ENCODE data around the gene RPS18.

Gene RPS18

DNA sequence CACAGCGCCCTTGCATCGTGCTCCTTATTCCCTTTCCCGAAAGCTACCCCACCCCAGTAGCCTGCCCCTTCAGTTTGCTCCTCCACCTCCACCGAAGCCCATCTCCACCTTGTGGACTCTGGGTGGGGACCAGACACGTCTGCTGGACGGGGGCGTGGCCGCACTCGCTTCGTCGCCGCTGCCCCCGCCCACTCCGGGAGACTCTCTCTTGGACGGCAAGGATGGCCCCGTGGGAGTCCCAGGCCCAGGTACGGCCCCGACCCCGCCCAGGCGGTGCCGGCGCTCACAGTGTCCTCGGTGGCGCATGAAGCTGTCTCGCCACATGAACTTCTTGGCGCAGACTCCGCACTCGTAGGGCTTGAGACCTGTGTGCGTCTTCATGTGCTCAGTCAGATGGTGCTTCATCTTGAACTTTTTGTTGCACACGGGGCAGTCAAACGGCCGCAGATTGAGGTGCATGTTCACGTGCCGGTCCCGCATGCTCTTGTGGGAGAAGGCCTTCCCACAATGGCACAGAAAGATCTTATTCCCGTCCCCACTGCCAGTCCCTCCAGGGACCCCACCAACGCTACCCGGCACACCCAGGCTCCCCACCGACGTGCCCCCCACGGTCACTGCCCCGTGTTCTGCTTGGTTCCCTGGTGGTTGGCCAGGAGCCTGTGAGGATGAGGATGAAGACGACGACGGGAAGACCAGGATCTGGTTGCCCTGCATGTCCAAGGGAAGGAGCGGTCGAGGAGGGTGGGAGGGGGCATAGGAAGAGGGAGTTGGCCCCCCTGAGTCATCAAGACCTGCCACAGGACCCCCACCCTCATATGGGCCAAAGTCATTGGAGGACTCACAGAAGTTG, 43.3 kb downstream of the RPS18 start:
- no peak for DNase-seq (ENCODE audit: low read depth)

DNA sequence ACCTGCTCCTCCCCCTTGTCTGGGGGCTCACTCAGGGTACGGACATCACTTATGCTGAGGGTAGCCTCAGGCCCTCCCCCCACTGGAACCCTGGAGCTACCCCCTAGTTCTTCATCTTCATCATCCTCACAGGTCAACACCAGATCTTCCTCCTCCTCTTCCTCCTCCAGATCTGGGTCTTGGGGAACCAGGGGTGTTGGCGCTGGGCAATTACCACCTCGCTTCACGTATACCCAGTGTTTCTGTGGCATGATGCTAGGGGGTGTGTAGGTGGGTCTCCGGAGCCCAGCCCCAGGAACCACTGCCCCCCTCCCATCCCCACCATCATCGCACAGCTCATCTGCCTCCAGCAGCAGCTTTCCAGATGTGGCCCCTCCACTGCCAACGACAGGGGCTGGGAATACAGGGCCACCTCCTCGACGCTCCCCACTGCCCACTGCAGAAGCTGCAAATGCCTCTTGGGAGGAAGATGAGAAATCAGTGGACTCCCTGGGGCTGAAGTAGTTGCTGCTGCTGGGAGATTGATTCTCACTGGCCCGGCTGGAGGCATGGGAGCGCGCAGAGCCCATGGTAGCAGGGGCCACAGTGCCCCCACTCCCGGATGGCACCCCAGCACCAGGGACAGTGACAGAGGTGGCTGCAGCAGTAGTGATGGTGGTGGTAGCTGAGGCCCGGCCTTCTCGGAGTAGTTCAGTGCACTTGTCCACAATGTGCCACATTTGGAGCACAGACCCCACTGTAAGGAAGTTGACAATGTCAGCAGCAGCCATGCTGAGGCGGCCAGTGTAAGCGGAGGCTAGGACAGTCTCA, 44.1 kb downstream of the RPS18 start:
- DNase-seq (ENCODE audit: low read depth): no peak

DNA sequence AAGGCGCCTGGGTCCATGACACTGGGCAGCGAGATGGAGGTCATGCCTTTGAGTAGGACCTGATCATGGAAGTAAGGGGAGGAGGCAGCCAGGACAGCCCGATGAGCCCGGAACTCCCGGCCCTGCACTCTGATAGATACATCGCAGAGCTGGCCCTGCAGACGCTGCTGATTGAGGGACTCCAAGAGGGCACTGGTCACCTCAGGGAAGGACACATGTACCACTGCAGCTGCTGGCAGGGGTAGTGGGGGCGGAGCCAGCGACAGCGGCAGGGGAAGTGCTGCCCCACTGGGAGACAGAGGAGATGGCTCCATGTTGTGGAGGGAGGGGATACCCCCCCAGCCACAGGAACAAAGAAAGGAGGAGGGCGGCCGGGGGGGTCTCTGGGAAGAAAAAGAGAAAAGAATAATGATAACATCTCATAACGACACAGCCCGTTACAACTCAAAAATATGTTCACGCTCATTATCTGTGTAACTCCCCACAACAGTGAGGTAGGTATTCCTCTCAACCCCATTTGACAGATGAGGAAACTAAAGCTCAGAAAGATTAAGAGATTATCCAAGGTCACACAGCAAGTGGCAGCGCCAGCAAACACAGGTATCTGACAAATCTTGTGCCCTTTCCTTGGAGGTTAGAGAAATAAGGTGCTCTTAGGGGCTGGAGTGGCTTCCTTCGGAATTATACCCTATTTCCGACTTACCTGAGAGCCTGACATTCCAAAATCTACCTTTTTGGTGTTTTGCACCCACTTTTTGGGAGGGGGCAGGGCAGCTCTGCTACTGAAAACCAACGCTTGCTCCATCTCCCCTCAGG, 44.9 kb downstream of the RPS18 start:
- DNase-seq (ENCODE audit: low read depth): no peak

DNA sequence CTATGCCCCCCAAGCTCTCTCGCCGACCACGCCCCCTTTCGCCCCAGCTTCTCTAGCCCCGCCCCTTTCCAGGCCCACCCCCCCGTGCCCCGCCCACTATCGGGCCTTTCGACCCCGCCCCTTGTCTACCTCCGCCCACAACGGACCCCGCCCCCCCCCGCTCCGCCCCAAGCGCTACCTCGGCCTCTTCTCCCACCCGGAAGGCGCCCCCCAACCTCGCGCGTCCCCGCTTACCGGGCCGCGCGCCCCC, 45.5 kb downstream of the RPS18 start:
- no peak for DNase-seq (ENCODE audit: low read depth)

DNA sequence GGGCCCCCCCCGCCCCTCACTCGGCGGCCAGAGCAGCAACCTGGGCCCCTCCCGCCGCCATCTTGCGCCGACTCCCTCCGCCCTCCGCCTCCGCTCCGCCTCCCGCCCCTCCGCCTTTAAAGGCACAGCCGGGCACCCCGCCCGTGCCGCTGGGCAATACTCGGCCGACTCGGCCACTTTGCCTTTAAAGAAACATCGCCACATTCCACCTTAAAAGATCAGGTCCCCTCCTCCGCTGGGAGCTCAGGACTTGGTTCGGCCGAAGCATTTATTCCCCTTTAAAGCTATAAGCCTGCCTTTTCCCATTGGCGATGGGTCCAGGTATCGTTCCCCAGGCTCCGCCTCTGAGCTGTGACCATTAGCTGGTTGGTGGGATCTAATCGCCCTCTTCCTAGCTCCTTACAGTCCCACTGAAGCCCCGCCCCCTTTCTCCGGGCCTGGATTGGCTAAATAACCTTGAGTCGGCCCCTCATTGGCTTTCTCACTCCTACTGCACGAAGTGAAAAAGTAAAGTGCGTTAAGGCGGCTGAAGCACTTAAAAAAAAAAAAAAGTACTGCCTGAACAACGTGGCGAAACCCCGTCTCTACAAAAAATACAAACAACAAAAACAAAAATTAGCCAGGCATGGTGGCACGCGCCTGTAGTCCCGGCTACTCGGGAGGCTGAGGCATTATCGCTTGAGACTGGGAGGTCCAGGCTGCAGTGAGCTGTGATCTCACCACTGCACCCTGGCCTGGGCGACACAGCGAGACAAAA, 46.0 kb downstream of the RPS18 start, which contains the start of gene ZBTB22:
TSS of gene ZBTB22 (minus strand) at position 76 of the 757 bp plus-strand sequence. CDS start 828 bp downstream, outside the sequence.
- peak; percentile 98 for DNase-seq (ENCODE audit: low read depth)

DNA sequence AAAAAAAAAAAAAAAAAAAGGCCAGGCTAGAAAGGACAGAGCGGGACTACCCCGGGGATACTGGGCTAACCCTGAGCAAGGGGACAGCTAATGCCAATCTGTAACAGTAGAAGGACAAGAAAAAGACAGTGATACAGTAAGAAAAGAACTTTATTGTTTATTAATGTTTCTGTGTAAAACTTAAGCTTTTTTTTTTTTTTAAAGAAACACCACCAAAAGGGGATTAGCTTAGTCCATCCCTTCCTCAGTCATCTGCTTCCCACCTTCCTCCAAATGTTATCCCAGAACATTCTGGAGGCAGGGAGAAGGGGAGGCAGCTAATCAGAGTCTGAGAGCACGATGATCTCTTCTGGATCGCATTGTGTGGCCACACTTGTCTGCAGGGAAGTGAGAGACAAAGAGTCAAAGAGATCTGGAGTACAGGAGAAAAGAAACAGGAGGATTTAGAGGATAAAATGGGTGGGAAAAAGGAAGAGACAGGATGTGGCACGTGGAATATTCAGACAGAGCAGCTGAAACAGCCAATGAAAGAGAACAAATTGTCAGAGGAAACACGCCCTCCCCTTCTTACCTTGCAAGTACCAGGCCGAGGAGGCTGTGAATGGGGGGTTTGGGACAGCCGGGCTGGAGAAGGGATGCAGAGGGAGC, 46.7 kb downstream of the RPS18 start:
- no peak for DNase-seq (ENCODE audit: low read depth)

DNA sequence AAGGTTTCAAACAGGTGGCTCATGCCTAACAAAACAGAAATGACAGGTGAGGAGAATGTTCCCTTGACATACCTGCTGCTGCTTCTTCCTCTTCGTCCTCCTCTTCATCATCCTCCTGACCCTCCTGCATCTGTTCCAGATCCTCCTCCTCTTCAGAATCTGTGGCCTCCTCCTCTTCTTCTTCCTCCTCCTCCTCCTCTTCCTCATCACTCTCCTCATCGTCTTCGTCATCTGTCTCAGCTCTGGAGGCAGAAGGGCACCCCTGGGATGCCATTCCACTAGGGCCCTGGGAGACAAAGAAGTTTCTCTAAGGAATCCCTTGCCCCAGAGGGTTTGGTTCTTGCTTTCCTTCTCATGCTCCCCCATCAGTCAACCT, 48.1 kb downstream of the RPS18 start:
- DNase-seq (ENCODE audit: low read depth): no peak

DNA sequence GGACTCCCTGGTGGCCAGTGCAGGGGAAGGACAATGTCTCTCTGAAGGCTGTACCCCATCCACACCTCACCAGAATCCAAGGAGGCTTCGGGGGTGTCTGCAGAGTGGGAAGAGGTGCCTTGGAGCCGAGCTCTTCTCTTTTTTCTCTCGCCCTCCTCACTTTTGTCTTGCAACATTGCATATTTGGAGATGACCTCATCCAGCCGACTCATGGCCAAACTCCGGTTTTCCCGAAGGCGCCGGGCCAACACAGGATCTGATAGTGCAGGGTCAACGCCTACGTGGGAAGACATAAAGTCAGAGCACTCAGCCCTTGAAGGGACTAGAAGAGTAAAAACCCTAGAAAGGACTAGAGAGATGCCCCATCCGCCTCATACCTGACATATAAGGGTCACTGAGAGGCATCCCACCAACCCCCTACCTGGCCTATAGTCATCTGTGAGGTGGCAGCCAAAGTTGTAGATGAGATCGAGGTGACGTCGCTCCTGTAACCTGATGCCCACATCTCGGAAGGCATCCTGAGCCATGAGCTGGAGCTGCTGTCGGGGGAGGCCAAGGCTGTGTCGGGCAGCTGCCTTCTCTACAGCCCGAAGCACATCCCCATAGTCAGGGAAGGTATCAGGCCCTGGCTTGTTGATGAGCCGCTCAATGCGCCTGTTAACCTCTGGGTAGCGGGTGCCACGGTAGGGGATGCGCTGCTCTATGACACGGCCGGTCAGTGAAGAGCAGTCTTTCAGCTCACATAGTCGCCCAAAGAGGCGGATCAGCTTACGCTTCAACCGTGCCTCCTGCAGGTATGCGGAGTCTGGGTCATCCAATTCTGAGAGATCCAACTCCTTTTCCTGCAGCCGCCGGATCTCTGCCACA, 48.7 kb downstream of the RPS18 start:
- peak; percentile 74 for DNase-seq (ENCODE audit: low read depth)

DNA sequence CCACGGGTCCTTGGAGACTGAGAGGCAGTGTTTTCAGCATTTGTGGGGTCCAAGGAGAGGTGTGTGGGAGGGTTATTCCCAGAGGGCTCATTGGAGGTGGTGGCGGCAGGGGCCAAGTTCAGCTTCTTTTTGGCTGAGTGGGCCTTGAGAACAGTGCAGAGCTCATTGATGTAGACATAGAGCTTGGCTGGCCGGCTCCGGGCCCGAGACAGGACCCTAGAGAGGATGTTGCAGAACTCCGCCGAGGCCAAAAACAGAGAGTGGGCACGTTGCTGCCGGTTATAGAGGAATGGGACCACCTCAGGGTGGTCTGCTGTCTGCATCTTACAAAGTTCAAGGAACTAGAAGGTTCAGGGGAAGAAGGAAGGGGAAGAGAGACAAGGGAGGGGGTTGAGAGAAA, 49.4 kb downstream of the RPS18 start:
- no peak for DNase-seq (ENCODE audit: low read depth)

DNA sequence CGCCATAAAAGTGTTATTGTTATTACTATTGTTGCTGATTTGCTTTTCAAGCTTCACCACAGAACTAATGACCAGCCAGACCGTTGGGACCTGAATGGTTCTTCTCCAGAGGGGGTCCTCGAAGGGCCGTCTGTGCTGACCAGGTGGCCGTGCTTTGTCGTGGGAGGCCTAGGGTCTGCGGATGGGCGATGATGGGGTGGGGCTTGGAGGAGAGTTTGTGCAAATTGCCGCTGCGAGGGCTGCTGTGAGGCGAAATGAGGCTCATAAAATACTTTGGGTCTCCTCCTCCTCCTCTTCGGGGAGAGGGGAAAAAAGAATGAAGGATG, 51.7 kb downstream of the RPS18 start:
- no peak for DNase-seq (ENCODE audit: low read depth)

DNA sequence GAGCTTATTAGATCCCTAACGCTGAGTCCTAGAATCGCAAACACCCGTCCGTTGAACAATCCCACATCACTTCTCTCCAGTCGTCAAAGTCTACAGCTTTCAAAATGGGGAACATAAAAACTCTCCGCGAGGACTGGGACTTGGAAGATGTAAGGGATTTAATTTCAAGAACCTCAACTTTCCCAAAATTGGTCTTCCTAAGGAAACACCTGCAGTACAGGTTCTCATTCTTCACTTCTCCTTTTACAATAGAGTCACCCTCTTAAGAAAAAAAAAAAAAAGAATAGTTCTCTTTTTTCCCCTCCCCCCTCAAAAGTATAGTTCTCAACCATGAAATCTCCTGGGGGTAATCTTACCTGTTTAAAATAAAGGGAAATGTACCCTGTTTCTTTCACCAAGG, 52.2 kb downstream of the RPS18 start:
- no peak for DNase-seq (ENCODE audit: low read depth)
